Measurements from ENCODE around the gene RIC8A.

The RIC8A gene

GRCh38 chr11:198236-198806 lies 9.2 kb upstream of the RIC8A start:
- Histone ChIP-seq H3K4me3 (ENCODE audit: low read depth, low read length) (no peak overlapping the region), H3K27me3 (ENCODE audit: control insufficient read depth, insufficient read depth, low read length) (no peaks in the 10 kb centered on the region), H3K9ac (ENCODE audit: low read length) (no peak overlapping the region)

GRCh38 chr11:199004-199581 lies 8.4 kb upstream of the RIC8A start:
- Histone ChIP-seq H3K4me1 (ENCODE audit: control insufficient read depth, insufficient read depth, low read length) (no peaks in the 10 kb centered on the region), H3K36me3 (ENCODE audit: control insufficient read depth, insufficient read depth, low read length) (peaks cover 15% of the 10 kb centered on the region), H3K9me3 (ENCODE audit: control insufficient read depth, insufficient read depth, low read depth, low read length) (no peaks in the 10 kb centered on the region), H3K27ac (ENCODE audit: low read depth, low read length) (no peak overlapping the region), H3K4me3 (ENCODE audit: low read depth, low read length) (no peak overlapping the region), H3K27me3 (ENCODE audit: control insufficient read depth, insufficient read depth, low read length) (no peaks in the 10 kb centered on the region), H3K9ac (ENCODE audit: low read length) (no peak overlapping the region)

More at GRCh38 chr11:198236-198806, 9.2 kb upstream of the RIC8A start:
- Histone ChIP-seq H3K4me1 (ENCODE audit: control insufficient read depth, insufficient read depth, low read length) (no peaks in the 10 kb centered on the region), H3K27ac (ENCODE audit: low read depth, low read length) (no peak overlapping the region), H3K9me3 (ENCODE audit: control insufficient read depth, insufficient read depth, low read depth, low read length) (no peaks in the 10 kb centered on the region), H3K36me3 (ENCODE audit: control insufficient read depth, insufficient read depth, low read length) (peaks cover 10% of the 10 kb centered on the region; the same call in 1 of the 2 replicates)

GRCh38 chr11:199782-200181 lies 7.7 kb upstream of the RIC8A start:
- no peak overlapping the region for H3K27ac ChIP-seq (ENCODE audit: low read depth, low read length)
- H3K36me3 ChIP-seq (ENCODE audit: control insufficient read depth, insufficient read depth, low read length), result peaks cover 22% of the 10 kb centered on the region
- no peaks in the 10 kb centered on the region for H3K9me3 ChIP-seq (ENCODE audit: control insufficient read depth, insufficient read depth, low read depth, low read length)
- H3K4me3 ChIP-seq (ENCODE audit: low read depth, low read length), result no peak overlapping the region
- H3K27me3 ChIP-seq (ENCODE audit: control insufficient read depth, insufficient read depth, low read length), result no peaks in the 10 kb centered on the region
- no peaks in the 10 kb centered on the region for H3K4me1 ChIP-seq (ENCODE audit: control insufficient read depth, insufficient read depth, low read length)
- H3K9ac ChIP-seq (ENCODE audit: low read length), result no peak overlapping the region

GRCh38 chr11:200224-201003 lies 7.1 kb upstream of the RIC8A start:
- H3K27me3 ChIP-seq (ENCODE audit: control insufficient read depth, insufficient read depth, low read length), result no peaks in the 10 kb centered on the region
- H3K36me3 ChIP-seq (ENCODE audit: control insufficient read depth, insufficient read depth, low read length), result peaks cover 27% of the 10 kb centered on the region
- no peaks in the 10 kb centered on the region for H3K9me3 ChIP-seq (ENCODE audit: control insufficient read depth, insufficient read depth, low read depth, low read length)
- H3K27ac ChIP-seq (ENCODE audit: low read depth, low read length), result no peak overlapping the region
- no peaks in the 10 kb centered on the region for H3K4me1 ChIP-seq (ENCODE audit: control insufficient read depth, insufficient read depth, low read length)
- no peak overlapping the region for H3K9ac ChIP-seq (ENCODE audit: low read length)
- H3K4me3 ChIP-seq (ENCODE audit: low read depth, low read length), result no peak overlapping the region

- H3K27ac ChIP-seq (ENCODE audit: low read depth, low read length), result no peak overlapping the region
- peaks cover 6% of the 10 kb centered on the region for H3K4me1 ChIP-seq (ENCODE audit: control insufficient read depth, insufficient read depth, low read length)
- H3K9me3 ChIP-seq (ENCODE audit: control insufficient read depth, insufficient read depth, low read depth, low read length), result no peaks in the 10 kb centered on the region
- H3K4me3 ChIP-seq (ENCODE audit: low read depth, low read length), result no peak overlapping the region
- no peaks in the 10 kb centered on the region for H3K27me3 ChIP-seq (ENCODE audit: control insufficient read depth, insufficient read depth, low read length)
- H3K9ac ChIP-seq (ENCODE audit: low read length), result no peak overlapping the region
- H3K36me3 ChIP-seq (ENCODE audit: control insufficient read depth, insufficient read depth, low read length), result peaks cover 34% of the 10 kb centered on the region
These were observed 5.5 kb upstream of the RIC8A start for GRCh38 chr11:201966-202365.

GRCh38 chr11:202490-202889 lies 5.0 kb upstream of the RIC8A start:
- Histone ChIP-seq H3K27me3 (ENCODE audit: control insufficient read depth, insufficient read depth, low read length) (no peaks in the 10 kb centered on the region), H3K9me3 (ENCODE audit: control insufficient read depth, insufficient read depth, low read depth, low read length) (no peaks in the 10 kb centered on the region), H3K36me3 (ENCODE audit: control insufficient read depth, insufficient read depth, low read length) (peaks cover 34% of the 10 kb centered on the region), H3K9ac (ENCODE audit: low read length) (no peak overlapping the region), H3K27ac (ENCODE audit: low read depth, low read length) (no peak overlapping the region), H3K4me3 (ENCODE audit: low read depth, low read length) (no peak overlapping the region), H3K4me1 (ENCODE audit: control insufficient read depth, insufficient read depth, low read length) (peaks cover 6% of the 10 kb centered on the region)

GRCh38 chr11:203056-203944 lies 4.2 kb upstream of the RIC8A start:
- Histone ChIP-seq H3K4me3 (ENCODE audit: low read depth, low read length) (no peak overlapping the region), H3K9me3 (ENCODE audit: control insufficient read depth, insufficient read depth, low read depth, low read length) (no peaks in the 10 kb centered on the region), H3K27ac (ENCODE audit: low read depth, low read length) (no peak overlapping the region), H3K9ac (ENCODE audit: low read length) (no peak overlapping the region), H3K27me3 (ENCODE audit: control insufficient read depth, insufficient read depth, low read length) (no peaks in the 10 kb centered on the region), H3K36me3 (ENCODE audit: control insufficient read depth, insufficient read depth, low read length) (peaks cover 34% of the 10 kb centered on the region), H3K4me1 (ENCODE audit: control insufficient read depth, insufficient read depth, low read length) (peaks cover 6% of the 10 kb centered on the region)

- Histone ChIP-seq H3K36me3 (ENCODE audit: control insufficient read depth, insufficient read depth, low read length) (peaks cover 34% of the 10 kb centered on the region), H3K27ac (ENCODE audit: low read depth, low read length) (no peak overlapping the region), H3K4me3 (ENCODE audit: low read depth, low read length) (no peak overlapping the region), H3K27me3 (ENCODE audit: control insufficient read depth, insufficient read depth, low read length) (no peaks in the 10 kb centered on the region), H3K4me1 (ENCODE audit: control insufficient read depth, insufficient read depth, low read length) (peaks cover 6% of the 10 kb centered on the region), H3K9me3 (ENCODE audit: control insufficient read depth, insufficient read depth, low read depth, low read length) (no peaks in the 10 kb centered on the region), H3K9ac (ENCODE audit: low read length) (no peak overlapping the region)
These were observed 3.4 kb upstream of the RIC8A start for GRCh38 chr11:203945-204586.

- Histone ChIP-seq H3K36me3 (ENCODE audit: control insufficient read depth, insufficient read depth, low read length) (peaks cover 37% of the 10 kb centered on the region), H3K9ac (ENCODE audit: low read length) (no peak overlapping the region), H3K9me3 (ENCODE audit: control insufficient read depth, insufficient read depth, low read depth, low read length) (no peaks in the 10 kb centered on the region), H3K27me3 (ENCODE audit: control insufficient read depth, insufficient read depth, low read length) (no peaks in the 10 kb centered on the region), H3K27ac (ENCODE audit: low read depth, low read length) (no peak overlapping the region), H3K4me3 (ENCODE audit: low read depth, low read length) (no peak overlapping the region), H3K4me1 (ENCODE audit: control insufficient read depth, insufficient read depth, low read length) (peaks cover 11% of the 10 kb centered on the region)
These were observed 2.9 kb upstream of the RIC8A start for GRCh38 chr11:204587-205109.

GRCh38 chr11:205221-206001 lies 2.1 kb upstream of the RIC8A start:
- H3K4me3 ChIP-seq (ENCODE audit: low read depth, low read length), result no peak overlapping the region
- H3K9ac ChIP-seq (ENCODE audit: low read length), result no peak overlapping the region
- no peaks in the 10 kb centered on the region for H3K27me3 ChIP-seq (ENCODE audit: control insufficient read depth, insufficient read depth, low read length)
- no peaks in the 10 kb centered on the region for H3K9me3 ChIP-seq (ENCODE audit: control insufficient read depth, insufficient read depth, low read depth, low read length)
- H3K4me1 ChIP-seq (ENCODE audit: control insufficient read depth, insufficient read depth, low read length), result peaks cover 16% of the 10 kb centered on the region
- H3K27ac ChIP-seq (ENCODE audit: low read depth, low read length), result no peak overlapping the region
- H3K36me3 ChIP-seq (ENCODE audit: control insufficient read depth, insufficient read depth, low read length), result peaks cover 45% of the 10 kb centered on the region
